ENCODE results near the gene HHEX. TPM values are rescaled to one million over a fixed set of nuclear protein-coding genes. Genes with fewer than 3 reads are reported as not detected.

HHEX gene
- total RNA-seq, 1 donor from 2014 or later = 2.1 TPM

- no peaks in the 10 kb centered on the region for H3K36me3 ChIP-seq
- no peak overlapping the region for H3K27ac ChIP-seq (replicated peaks)
- H3K9me3 ChIP-seq (replicated peaks) = no peaks in the 10 kb centered on the region
- no peak overlapping the region for H3K4me3 ChIP-seq
- DNase-seq = no peak
- TF ChIP-seq, protein P1, sequence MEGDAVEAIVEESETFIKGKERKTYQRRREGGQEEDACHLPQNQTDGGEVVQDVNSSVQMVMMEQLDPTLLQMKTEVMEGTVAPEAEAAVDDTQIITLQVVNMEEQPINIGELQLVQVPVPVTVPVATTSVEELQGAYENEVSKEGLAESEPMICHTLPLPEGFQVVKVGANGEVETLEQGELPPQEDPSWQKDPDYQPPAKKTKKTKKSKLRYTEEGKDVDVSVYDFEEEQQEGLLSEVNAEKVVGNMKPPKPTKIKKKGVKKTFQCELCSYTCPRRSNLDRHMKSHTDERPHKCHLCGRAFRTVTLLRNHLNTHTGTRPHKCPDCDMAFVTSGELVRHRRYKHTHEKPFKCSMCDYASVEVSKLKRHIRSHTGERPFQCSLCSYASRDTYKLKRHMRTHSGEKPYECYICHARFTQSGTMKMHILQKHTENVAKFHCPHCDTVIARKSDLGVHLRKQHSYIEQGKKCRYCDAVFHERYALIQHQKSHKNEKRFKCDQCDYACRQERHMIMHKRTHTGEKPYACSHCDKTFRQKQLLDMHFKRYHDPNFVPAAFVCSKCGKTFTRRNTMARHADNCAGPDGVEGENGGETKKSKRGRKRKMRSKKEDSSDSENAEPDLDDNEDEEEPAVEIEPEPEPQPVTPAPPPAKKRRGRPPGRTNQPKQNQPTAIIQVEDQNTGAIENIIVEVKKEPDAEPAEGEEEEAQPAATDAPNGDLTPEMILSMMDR (IDR thresholded peaks at IDR 0.05; ENCODE audit: borderline replicate concordance) = no peak
- intact Hi-C loops (cut with micrococcal nuclease) = no loop called here
- peaks cover 69% of the 10 kb centered on the region for H3K27me3 ChIP-seq (ENCODE audit: low read depth)
- no peaks in the 10 kb centered on the region for H3K4me1 ChIP-seq
These were observed 30.5 kb downstream of the HHEX start for GRCh38 chr10:92719991-92720830.

GRCh38 chr10:92720831-92721165 is 31.0 kb downstream of the HHEX start:
- Histone ChIP-seq H3K4me3 (no peak overlapping the region), H3K4me1 (no peaks in the 10 kb centered on the region), H3K27ac (replicated peaks) (no peak overlapping the region), H3K9me3 (replicated peaks) (no peaks in the 10 kb centered on the region), H3K27me3 (ENCODE audit: low read depth) (peaks cover 63% of the 10 kb centered on the region), H3K36me3 (no peaks in the 10 kb centered on the region)
- intact Hi-C loops (cut with micrococcal nuclease) = no loop called here
- no peak for DNase-seq
- TF ChIP-seq, protein P1 (IDR thresholded peaks at IDR 0.05; ENCODE audit: borderline replicate concordance) = no peak

GRCh38 chr10:92722349-92722748 is 32.6 kb downstream of the HHEX start:
- no peak overlapping the region for H3K4me3 ChIP-seq
- H3K9me3 ChIP-seq (replicated peaks) = no peaks in the 10 kb centered on the region
- intact Hi-C loops (cut with micrococcal nuclease) = no loop called here
- no peaks in the 10 kb centered on the region for H3K4me1 ChIP-seq
- no peaks in the 10 kb centered on the region for H3K36me3 ChIP-seq
- H3K27me3 ChIP-seq (ENCODE audit: low read depth) = peaks cover 51% of the 10 kb centered on the region
- no peak for DNase-seq
- TF ChIP-seq, protein P1 (IDR thresholded peaks at IDR 0.05; ENCODE audit: borderline replicate concordance) = no peak
- H3K27ac ChIP-seq (replicated peaks) = no peak overlapping the region

DNA sequence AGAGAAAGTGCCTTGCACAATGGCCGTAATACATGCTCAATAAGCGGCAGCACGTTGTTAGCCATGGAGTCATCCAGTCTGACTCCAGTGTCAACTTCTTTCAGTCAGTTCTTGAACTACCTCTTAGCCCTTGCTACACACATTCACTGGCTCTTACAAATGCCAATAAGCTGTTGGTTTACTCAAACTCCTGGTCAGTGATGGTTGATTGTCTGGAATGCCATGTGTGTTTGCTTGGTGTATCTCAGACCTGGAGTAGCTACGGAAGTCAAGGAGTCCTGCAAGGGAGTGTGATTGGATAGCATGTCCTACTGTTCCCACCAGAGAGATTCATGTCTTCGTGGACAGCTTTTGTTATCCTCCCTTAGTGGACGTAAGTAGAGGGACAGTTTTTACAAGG is 37.4 kb downstream of the HHEX start:
- H3K27me3 ChIP-seq (ENCODE audit: low read depth) = peaks cover 14% of the 10 kb centered on the region
- H3K4me3 ChIP-seq = no peak overlapping the region
- DNase-seq = no peak
- H3K4me1 ChIP-seq = no peaks in the 10 kb centered on the region
- H3K27ac ChIP-seq (replicated peaks) = no peak overlapping the region
- TF ChIP-seq, protein P1 (IDR thresholded peaks at IDR 0.05; ENCODE audit: borderline replicate concordance) = no peak
- no peaks in the 10 kb centered on the region for H3K36me3 ChIP-seq
- intact Hi-C loops (cut with micrococcal nuclease) = no loop called here
- H3K9me3 ChIP-seq (replicated peaks) = no peaks in the 10 kb centered on the region

DNA sequence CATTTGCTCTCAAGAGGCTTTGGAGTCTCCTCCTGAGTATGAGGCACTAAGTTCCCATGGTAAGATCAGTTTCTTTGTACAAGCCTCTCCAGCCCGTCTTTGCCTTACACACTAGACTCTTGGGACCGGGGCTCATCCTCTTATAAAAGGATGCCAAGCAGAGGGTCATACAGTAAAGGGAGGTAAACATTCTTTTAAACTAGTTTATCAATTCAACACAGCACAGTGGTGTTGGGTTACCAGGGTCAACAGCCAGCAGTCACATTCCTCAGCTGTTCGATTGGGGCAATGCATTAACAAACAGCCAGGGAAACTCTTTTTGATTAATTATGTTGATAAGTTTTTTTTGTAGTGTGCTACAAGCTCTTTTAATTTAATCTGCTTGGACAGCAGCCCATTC is 37.8 kb downstream of the HHEX start:
- Histone ChIP-seq H3K9me3 (replicated peaks) (no peaks in the 10 kb centered on the region), H3K27ac (replicated peaks) (no peak overlapping the region), H3K36me3 (no peaks in the 10 kb centered on the region), H3K4me1 (no peaks in the 10 kb centered on the region), H3K4me3 (no peak overlapping the region), H3K27me3 (ENCODE audit: low read depth) (peaks cover 10% of the 10 kb centered on the region)
- intact Hi-C loops (cut with micrococcal nuclease) = no loop called here
- no peak for DNase-seq
- TF ChIP-seq, protein P1 (IDR thresholded peaks at IDR 0.05; ENCODE audit: borderline replicate concordance) = no peak
